ENCODE measurements around the gene PPP1R3G.

- no peak for TF ChIP-seq SIN3A (IDR thresholded peaks at IDR 0.05; ENCODE audit: borderline replicate concordance, insufficient read depth, low read depth, low read length)
- no peak for TF ChIP-seq CTCF (IDR thresholded peaks at IDR 0.05)
- no peak for TF ChIP-seq REST (IDR thresholded peaks at IDR 0.05; ENCODE audit: insufficient read depth in 1 of 2, low read depth in 2 of 2, low read length in 1 of 2)
These were observed 40.2 kb downstream of the PPP1R3G start for GRCh38 chr6:5125152-5126006.
